Subcutaneous abdominal adipose tissue (tissue), 5 donors: ENCODE results near the gene ZNF337.
"Not testable (repeated sequence)": the region's sequence is repeated elsewhere in the genome, so short reads cannot be mapped to it uniquely, and the experiment has no call there.

Experiments
- H3K27ac ChIP-seq: one replicate; pipeline ENCODE4 v1.7.0; 2013; ENCODE audit warnings: low read depth, mild to moderate bottlenecking, inconsistent platforms, low read length, moderate library complexity
- H3K27me3 ChIP-seq, 5 donors: one replicate each; pipeline ENCODE4 v1.7.0; 2013; ENCODE audit warnings: low read length in 5 of 5, inconsistent platforms in 1 of 5; ENCODE audit not compliant: control insufficient read depth in 5 of 5, insufficient read depth in 4 of 5
- H3K36me3 ChIP-seq, 5 donors: one replicate each; pipeline ENCODE4 v1.7.0; 2013; ENCODE audit warnings: low read length in 5 of 5; ENCODE audit not compliant: control insufficient read depth in 5 of 5, insufficient read depth in 5 of 5
- H3K4me1 ChIP-seq, 5 donors: one replicate each; pipeline ENCODE4 v1.7.0; 2013; ENCODE audit warnings: low read length in 5 of 5, mild to moderate bottlenecking in 3 of 5, moderate library complexity in 1 of 5; ENCODE audit not compliant: control insufficient read depth in 5 of 5, insufficient read depth in 5 of 5
- H3K4me3 ChIP-seq, 5 donors: one replicate each; pipeline ENCODE4 v1.7.0; 2013; ENCODE audit warnings: low read length in 5 of 5, low read depth in 1 of 5
- H3K9ac ChIP-seq, 5 donors: one replicate each; pipeline ENCODE4 v1.7.0; 2013; ENCODE audit warnings: low read length in 5 of 5, mild to moderate bottlenecking in 4 of 5, moderate library complexity in 3 of 5
- H3K9me3 ChIP-seq, 5 donors: one replicate each; pipeline ENCODE4 v1.7.0; 2013; ENCODE audit warnings: low read length in 5 of 5; ENCODE audit not compliant: control insufficient read depth in 5 of 5
- donor health status: healthy.
- donor health status: healthy.
- donor health status: healthy.
- donor health status: healthy.
- donor health status: healthy.

ZNF337 gene

DNA sequence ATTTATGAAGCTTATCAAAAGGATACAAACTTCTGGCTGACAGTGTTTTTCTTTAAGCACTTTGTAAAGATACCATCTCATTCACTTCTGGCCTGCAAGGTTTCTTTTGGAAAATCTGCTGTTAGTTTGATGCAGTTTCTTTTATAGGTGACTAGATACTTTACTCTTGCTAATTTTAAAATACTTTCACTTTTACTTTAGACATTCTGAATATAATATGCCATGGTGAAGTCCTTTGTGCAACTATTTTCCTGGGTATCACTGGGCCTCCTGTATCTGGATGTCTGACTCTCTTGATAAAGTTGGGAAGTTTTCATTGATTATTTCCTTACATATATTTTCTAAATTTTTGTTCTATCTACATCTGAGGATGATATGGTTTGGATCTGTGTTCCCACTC is 29.0 kb upstream of the ZNF337 start:
- peaks cover 5 to 22% (median 19%) of the 10 kb centered on the region in 5 donors for H3K9me3 ChIP-seq

GRCh38 chr20:25723975-25724374 is 27.3 kb upstream of the ZNF337 start:
- Histone ChIP-seq H3K36me3 (peaks cover 0 to 4% (median 0%) of the 10 kb centered on the region in 5 donors), H3K9me3 (peaks cover 5 to 25% (median 19%) of the 10 kb centered on the region in 5 donors), H3K27me3 (no peaks in the 10 kb centered on the region)

More for the DNA sequence above, 29.0 kb upstream of the ZNF337 start:
- Histone ChIP-seq H3K9ac (no peak overlapping the region), H3K4me1 (peaks cover 0 to 6% (median 0%) of the 10 kb centered on the region in 5 donors), H3K27me3 (no peaks in the 10 kb centered on the region), H3K27ac (no peak overlapping the region), H3K36me3 (peaks cover 0 to 4% (median 0%) of the 10 kb centered on the region in 5 donors), H3K4me3 (no peak overlapping the region)

DNA sequence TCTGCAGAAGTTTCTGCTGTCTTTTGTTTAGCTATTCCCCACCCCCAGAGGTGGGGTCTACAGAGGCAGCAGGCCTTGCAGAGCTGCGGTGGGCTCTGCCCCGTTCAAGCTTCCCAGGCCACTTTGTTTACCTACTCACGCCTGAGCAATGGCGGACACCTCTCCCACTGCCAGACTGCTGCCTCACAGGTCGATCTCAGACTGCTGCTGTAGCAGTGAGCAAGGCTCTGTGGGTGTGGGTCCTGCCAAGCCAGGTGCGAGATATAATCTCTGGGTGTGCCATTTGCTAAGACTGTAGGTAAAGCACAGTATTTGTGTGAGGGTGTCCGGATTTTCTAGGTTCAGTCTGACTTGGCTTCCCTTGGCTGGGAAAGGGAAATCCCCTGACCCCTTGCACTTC is 23.6 kb upstream of the ZNF337 start:
- Histone ChIP-seq H3K4me3 (no peak overlapping the region), H3K36me3 (peaks cover 0 to 2% (median 0%) of the 10 kb centered on the region in 5 donors), H3K9ac (no peak overlapping the region), H3K4me1 (no peaks in the 10 kb centered on the region), H3K27ac (no peak overlapping the region), H3K9me3 (peaks cover 0 to 11% (median 3%) of the 10 kb centered on the region in 5 donors), H3K27me3 (no peaks in the 10 kb centered on the region)

More at GRCh38 chr20:25723975-25724374, 27.3 kb upstream of the ZNF337 start:
- H3K4me3 ChIP-seq = no peak overlapping the region
- H3K9ac ChIP-seq = no peak overlapping the region
- H3K27ac ChIP-seq = no peak overlapping the region
- no peaks in the 10 kb centered on the region for H3K4me1 ChIP-seq

GRCh38 chr20:25718896-25719809 is 22.5 kb upstream of the ZNF337 start:
- H3K9me3 ChIP-seq, H3K27me3 ChIP-seq, H3K36me3 ChIP-seq, H3K4me3 ChIP-seq, H3K27ac ChIP-seq, H3K9ac ChIP-seq, H3K4me1 ChIP-seq: not testable (repeated sequence)

GRCh38 chr20:25707695-25708094 is 11.0 kb upstream of the ZNF337 start:
- Histone ChIP-seq H3K27ac (no peak overlapping the region), H3K4me3 (no peak overlapping the region), H3K27me3 (no peaks in the 10 kb centered on the region), H3K9me3 (peaks cover 0 to 5% (median 4%) of the 10 kb centered on the region in 5 donors), H3K9ac (no peak overlapping the region), H3K36me3 (peaks cover 0 to 2% (median 0%) of the 10 kb centered on the region in 5 donors), H3K4me1 (no peaks in the 10 kb centered on the region)

DNA sequence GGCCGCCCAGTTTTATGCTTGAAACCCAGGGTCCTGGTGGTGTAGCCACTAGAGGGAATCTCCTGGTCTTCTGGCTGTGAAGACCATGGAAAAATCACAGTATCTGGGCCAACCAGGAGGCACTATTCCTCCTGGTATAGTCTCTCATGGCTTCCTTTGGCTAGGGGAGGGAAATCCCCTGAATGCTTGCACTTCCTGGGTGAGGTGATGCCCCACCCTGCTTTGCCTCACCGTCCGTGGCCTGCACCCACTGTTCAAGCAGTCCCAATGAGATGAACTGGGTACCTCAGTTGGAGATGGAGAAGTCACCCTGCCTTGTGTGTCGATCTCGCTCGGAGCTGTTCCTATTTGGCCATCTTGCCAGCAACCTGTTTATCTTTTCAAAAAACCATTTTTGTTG is 10.1 kb upstream of the ZNF337 start:
- Histone ChIP-seq H3K27me3 (no peaks in the 10 kb centered on the region), H3K4me3 (no peak overlapping the region), H3K9me3 (peaks cover 0 to 3% (median 0%) of the 10 kb centered on the region in 5 donors), H3K4me1 (no peaks in the 10 kb centered on the region), H3K36me3 (peaks cover 0 to 2% (median 0%) of the 10 kb centered on the region in 5 donors), H3K9ac (no peak overlapping the region), H3K27ac (no peak overlapping the region)

- no peak overlapping the region for H3K9ac ChIP-seq
- H3K9me3 ChIP-seq = peaks cover 0 to 3% (median 0%) of the 10 kb centered on the region in 5 donors
- H3K36me3 ChIP-seq = peaks cover 0 to 2% (median 0%) of the 10 kb centered on the region in 5 donors
- no peak overlapping the region for H3K27ac ChIP-seq
- H3K27me3 ChIP-seq = no peaks in the 10 kb centered on the region
- no peak overlapping the region for H3K4me3 ChIP-seq
- no peaks in the 10 kb centered on the region for H3K4me1 ChIP-seq
These were observed 9.2 kb upstream of the ZNF337 start for GRCh38 chr20:25705830-25706351.

GRCh38 chr20:25704303-25704702 is 7.7 kb upstream of the ZNF337 start:
- not testable (repeated sequence) for H3K4me3 ChIP-seq, H3K9me3 ChIP-seq, H3K4me1 ChIP-seq, H3K27ac ChIP-seq, H3K9ac ChIP-seq, H3K36me3 ChIP-seq, H3K27me3 ChIP-seq

DNA sequence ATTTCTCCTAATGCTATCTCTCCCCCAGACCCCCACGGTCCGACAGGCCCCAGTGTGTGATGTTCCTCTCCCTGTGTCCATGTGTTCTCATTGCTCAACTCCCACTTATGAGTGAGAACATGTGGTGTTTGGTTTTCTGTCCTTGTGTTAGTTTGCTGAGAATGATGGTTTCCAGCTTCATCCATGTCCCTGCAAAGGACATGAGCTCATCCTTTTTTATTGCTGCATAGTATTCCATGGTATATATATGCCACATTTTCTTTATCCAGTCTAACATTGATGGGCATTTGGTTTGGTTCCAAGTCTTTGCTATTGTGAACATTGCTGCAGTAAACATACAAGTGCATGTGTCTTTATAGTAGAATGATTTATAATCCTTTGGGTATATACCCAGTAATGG is 4.2 kb upstream of the ZNF337 start:
- H3K36me3 ChIP-seq, H3K27me3 ChIP-seq, H3K4me3 ChIP-seq, H3K9me3 ChIP-seq, H3K4me1 ChIP-seq, H3K27ac ChIP-seq, H3K9ac ChIP-seq: not testable (repeated sequence)

DNA sequence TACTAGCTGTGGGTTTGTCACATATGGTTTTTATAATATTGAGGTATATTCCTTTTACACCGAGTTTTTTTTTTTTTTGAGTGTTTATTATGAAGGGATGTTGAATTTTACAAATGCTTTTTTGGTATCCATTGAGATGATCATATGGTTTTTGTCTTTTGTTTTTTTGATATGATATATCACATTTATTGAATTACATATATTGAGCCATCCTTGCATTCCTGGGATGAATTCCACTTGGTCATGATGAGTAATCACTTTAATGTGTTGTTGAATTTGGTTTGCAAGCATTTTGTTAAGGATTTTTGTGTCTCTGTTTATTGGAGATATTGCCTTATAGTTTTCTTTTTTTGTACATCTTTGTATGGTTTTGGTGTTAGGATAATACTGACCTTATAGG is 3.3 kb upstream of the ZNF337 start:
- H3K4me3 ChIP-seq = no peak overlapping the region
- H3K27me3 ChIP-seq = no peaks in the 10 kb centered on the region
- no peaks in the 10 kb centered on the region for H3K36me3 ChIP-seq
- H3K4me1 ChIP-seq = peaks cover 2 to 16% (median 14%) of the 10 kb centered on the region in 5 donors
- peaks cover 0 to 8% (median 4%) of the 10 kb centered on the region in 5 donors for H3K9me3 ChIP-seq
- no peak overlapping the region for H3K9ac ChIP-seq
- no peak overlapping the region for H3K27ac ChIP-seq
